Measurements from ENCODE around the gene IGSF21.

Gene IGSF21

DNA sequence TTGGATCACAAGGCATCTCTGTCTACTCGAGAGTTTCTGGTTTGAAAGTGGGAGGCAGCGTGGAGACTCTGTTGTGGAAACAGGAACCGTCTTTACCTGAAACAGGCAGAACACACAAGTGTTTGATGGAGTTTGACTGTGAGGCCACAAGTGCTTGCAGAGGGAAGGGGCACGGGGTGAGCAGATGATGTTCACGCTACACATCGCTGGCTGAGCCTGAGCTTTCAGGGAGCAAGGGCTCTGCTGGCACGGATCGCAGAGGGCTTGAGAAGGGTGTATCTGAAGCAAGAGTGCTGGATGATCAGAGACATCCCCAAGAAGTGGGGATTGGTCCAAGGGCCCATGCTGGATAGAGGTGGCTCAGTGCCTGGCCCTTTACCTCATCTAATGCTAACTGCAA lies 59.3 kb downstream of the IGSF21 start:
- DNase-seq (ENCODE audit: low read depth), result no peak
- TF ChIP-seq, protein P1, sequence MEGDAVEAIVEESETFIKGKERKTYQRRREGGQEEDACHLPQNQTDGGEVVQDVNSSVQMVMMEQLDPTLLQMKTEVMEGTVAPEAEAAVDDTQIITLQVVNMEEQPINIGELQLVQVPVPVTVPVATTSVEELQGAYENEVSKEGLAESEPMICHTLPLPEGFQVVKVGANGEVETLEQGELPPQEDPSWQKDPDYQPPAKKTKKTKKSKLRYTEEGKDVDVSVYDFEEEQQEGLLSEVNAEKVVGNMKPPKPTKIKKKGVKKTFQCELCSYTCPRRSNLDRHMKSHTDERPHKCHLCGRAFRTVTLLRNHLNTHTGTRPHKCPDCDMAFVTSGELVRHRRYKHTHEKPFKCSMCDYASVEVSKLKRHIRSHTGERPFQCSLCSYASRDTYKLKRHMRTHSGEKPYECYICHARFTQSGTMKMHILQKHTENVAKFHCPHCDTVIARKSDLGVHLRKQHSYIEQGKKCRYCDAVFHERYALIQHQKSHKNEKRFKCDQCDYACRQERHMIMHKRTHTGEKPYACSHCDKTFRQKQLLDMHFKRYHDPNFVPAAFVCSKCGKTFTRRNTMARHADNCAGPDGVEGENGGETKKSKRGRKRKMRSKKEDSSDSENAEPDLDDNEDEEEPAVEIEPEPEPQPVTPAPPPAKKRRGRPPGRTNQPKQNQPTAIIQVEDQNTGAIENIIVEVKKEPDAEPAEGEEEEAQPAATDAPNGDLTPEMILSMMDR (IDR thresholded peaks at IDR 0.05; ENCODE audit: control insufficient read depth, insufficient read depth, low read depth, low read length, missing control alignments), result no peak
- H3K4me3 ChIP-seq (ENCODE audit: control insufficient read depth, low read depth, low read length), result no peak overlapping the region

DNA sequence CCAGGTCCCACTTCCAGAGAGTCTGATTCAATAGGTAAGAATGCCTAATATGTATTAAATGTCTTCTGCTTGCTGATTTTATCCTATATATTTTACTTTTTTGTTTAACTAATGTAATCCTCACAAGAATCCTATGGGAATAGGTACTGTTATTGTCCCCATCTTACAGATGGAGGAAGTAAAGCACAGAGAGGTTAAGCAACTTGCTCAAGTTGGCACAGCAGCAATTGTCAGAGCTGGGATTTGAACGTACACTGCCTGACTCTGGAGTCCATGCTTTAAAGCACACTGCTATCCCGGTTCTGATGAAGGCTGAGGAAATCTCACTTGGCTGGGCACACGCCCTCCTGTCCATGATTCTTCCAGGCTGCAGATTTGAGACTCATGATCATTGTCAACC lies 62.8 kb downstream of the IGSF21 start:
- H3K4me3 ChIP-seq (ENCODE audit: control insufficient read depth, low read depth, low read length), result no peak overlapping the region
- no peak for DNase-seq (ENCODE audit: low read depth)
- TF ChIP-seq, protein P1 (IDR thresholded peaks at IDR 0.05; ENCODE audit: control insufficient read depth, insufficient read depth, low read depth, low read length, missing control alignments), result no peak

DNA sequence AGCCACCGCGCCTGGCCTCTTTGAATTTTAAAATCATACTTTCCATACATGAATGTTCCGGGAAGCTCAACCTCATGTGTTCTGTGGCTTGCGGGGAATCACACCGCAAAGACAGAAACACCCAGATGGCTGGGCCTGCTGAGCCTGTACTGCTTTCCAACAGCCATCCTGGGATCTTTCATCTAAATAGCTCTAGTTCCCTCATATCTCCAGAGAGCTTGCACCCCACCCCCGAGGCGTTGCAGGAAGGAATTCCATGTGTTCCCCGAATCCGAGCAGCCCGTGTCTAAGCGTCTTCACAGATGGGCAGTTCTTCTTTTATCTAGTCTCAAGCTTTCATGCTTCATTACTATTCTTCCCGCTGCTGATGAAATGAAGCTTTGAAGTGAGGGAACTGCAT lies 66.4 kb downstream of the IGSF21 start:
- TF ChIP-seq, protein P1 (IDR thresholded peaks at IDR 0.05; ENCODE audit: control insufficient read depth, insufficient read depth, low read depth, low read length, missing control alignments), result no peak
- no peak for DNase-seq (ENCODE audit: low read depth)

DNA sequence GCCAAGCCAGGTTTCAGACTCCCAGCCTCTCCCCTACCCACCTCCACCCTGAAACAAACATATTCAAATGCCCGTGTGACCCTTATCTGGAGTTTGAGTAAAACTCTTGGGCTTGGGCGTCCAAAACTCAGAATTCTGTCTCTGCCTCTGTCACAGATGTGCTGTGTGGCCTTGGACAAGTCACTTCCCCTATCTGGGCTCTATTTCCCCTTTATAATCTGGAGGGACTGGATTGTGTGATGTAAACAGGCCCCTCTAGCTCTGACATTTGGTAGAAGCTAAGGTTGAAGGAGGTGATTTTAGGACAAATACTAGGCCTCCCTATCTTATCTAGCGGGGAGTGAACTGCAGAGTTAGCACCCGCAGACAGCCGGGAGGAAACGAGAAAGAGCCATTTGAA lies 67.5 kb downstream of the IGSF21 start:
- TF ChIP-seq, protein P1 (IDR thresholded peaks at IDR 0.05; ENCODE audit: control insufficient read depth, insufficient read depth, low read depth, low read length, missing control alignments), result no peak

More for the DNA sequence above, 66.4 kb downstream of the IGSF21 start:
- H3K4me3 ChIP-seq (ENCODE audit: control insufficient read depth, low read depth, low read length), result no peak overlapping the region

DNA sequence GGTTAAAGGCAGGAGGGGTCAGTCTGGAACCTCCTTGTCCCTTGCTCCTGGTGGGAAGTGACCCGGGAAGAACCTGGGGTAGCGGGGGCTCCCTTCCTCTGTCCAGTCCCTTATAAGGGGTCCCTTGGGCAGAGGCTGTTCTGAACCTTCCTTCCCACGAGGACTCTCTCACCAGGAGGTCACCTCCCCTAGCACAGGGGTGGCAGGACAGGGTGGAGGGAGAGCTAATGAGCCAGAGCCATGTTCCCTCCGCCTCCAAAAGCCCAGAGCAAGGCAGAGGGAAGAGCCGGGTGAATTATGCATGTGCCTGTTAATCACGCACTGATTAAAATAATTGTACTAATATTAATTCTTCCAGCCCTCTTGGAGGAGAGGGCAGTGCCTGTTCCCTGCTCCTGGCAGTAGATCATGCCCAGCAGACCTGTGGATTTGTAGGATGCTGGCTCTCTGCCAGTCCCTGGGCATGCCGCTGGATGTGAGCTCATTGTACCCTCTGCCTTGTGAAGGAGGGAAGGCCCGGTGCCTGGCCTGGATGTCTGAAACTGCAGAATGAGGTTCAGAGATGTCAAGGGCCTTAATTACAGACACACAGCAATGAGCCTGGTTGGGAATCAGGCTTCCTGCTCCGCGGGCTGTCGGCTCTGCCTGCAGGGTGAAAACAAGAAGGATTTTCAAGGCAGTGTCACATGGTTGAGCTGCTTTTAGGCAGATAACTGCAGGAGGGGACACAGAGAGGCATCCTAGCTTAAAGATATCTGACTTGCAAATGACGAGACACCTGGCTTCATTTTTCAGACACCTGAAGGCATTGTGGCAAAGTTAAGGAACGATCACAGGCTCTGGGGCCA lies 68.2 kb downstream of the IGSF21 start:
- no peak for DNase-seq (ENCODE audit: low read depth)
- TF ChIP-seq, protein P1 (IDR thresholded peaks at IDR 0.05; ENCODE audit: control insufficient read depth, insufficient read depth, low read depth, low read length, missing control alignments), result no peak

More for the DNA sequence above, 67.5 kb downstream of the IGSF21 start:
- no peak for DNase-seq (ENCODE audit: low read depth)
- H3K4me3 ChIP-seq (ENCODE audit: control insufficient read depth, low read depth, low read length), result no peak overlapping the region

DNA sequence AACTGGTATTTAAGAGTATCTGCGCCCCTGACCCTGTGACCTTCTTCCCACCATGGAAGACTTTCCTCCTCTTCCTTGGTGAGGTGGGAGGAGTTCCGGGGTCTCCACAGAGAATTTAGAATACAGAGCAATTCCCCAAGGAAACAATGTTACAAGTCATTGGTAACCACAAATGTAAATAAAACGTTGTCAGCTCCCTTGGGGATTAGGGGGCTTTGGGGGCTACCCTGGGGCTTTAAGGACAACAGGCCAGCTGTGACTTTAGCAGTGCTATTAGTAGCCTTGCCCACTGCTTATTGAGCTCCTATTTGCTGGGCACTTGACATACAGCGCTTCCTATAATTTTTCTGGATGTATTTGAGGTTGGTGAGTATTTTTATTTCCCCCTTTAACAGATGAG lies 69.0 kb downstream of the IGSF21 start:
- no peak overlapping the region for H3K4me3 ChIP-seq (ENCODE audit: control insufficient read depth, low read depth, low read length)
- DNase-seq (ENCODE audit: low read depth), result no peak
- TF ChIP-seq, protein P1 (IDR thresholded peaks at IDR 0.05; ENCODE audit: control insufficient read depth, insufficient read depth, low read depth, low read length, missing control alignments), result no peak

More for the DNA sequence above, 68.2 kb downstream of the IGSF21 start:
- no peak overlapping the region for H3K4me3 ChIP-seq (ENCODE audit: control insufficient read depth, low read depth, low read length)

Measured in AG09309 (cell line).